ENCODE results near the gene ATP5ME. TPM values are rescaled to one million over a fixed set of nuclear protein-coding genes. Genes with fewer than 3 reads are reported as not detected.

Gene ATP5ME
- total RNA-seq, 1 donor = 47.7 TPM

DNA sequence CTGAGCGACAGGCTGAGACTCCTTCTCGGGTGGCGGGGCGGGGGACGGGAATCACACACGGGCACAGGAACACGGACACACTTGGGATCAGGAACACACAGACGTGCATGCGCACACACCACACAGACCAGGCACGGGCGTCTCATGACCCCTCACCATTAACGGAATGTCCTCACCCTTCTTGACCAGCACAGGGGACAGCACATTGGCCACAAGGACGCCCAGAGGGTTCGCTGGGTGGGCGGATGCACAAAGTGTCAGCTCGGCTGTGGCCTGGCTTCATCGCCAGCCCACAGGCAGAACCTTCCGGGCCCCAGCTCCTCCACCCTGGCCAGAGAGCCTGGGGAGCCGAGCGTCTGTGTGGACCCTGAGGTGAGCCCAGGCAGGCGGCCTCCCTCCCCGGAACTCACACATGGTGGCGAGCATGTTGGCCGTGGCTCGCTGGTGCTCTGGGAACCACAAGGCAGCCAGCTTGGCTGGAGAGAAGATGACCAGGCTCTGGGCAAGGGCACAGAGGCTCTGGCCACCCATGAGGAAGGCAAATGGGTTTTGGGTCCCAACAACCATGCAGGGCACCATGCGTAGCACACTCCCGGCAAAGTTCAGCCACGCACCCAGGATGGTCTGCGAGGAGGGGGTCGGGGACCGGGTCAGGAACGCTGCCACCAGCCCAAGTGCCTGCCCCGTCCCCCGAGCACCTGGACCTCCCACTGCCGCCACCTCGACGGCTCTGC lies 11.8 kb upstream of the ATP5ME start:
- no peak for DNase-seq (ENCODE audit: low read depth in 2 of 3, low spot score in 2 of 3)

- DNase-seq (ENCODE audit: low read depth in 2 of 3, low spot score in 2 of 3) = no peak
These were observed 10.7 kb upstream of the ATP5ME start for GRCh38 chr4:684623-685327.

DNA sequence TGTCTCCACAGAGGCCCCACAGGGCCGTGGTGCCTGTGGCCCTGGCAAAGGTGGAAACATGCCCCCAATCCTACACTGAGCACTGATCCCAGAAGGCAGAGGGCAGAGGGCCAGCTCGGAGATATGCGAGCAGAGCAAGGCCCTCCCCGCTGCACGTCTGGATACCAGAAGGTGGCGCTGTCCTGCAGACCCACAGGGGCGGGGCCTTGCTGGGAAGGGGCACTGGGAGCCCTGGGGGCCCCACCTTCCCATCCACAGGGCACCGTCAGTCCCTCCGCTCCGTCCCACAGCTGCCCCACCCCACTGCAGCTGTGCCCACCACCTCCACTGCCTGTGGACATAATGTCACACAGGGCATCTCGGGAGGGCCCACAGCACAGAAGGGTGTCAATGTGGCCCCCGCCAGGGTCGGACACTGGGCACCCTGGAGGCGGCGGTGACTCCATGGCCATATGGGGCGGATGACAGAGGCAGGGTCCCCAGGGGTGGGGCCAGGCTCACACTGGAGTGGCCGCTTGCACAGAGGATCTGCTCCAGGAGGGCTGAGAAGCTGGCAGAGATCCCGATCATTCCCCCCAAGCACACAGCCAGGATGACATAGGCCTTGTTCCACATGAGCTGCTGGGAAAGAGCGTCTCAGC lies 10.0 kb upstream of the ATP5ME start:
- peak in 1 of 3 donors; percentile 69 for DNase-seq (ENCODE audit: low read depth in 2 of 3, low spot score in 2 of 3)

GRCh38 chr4:683247-683897 lies 9.3 kb upstream of the ATP5ME start:
- peak in 1 of 3 donors; percentile 46 for DNase-seq (ENCODE audit: low read depth in 2 of 3, low spot score in 2 of 3)

DNA sequence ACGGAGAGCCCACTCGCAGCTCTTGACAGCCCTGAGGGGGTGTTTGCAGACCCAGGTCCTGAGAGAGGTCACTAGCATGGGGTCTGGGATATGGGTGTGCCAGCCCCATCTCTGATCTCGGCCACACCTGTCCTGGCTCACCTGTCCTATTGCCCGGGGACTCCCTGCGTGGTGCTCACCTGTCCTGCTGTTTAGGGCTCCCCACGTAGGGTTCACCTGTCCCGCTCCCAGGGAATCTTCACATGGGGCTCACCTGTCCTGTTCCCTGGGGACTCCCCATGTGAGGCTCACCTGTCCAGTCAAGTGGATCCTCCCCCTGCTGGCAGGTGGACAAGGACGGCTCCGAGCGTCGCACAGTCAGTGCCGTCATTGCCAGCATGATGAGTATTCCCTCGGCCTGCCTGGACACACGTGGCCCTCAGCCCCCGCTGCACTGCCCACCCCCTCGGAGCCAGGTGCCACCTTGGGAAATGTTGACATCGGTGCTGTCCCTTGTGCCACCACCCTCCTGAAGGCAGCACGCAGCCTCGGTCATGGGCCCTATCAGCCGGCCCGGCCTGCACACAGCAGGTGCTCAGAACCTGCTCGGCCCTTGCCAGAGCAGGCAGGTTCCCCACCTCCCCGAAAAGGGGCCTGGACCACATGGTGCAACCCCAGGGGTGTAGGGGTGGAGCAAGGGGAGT lies 8.6 kb upstream of the ATP5ME start:
- no peak for DNase-seq (ENCODE audit: low read depth in 2 of 3, low spot score in 2 of 3)

GRCh38 chr4:681736-682451 lies 7.8 kb upstream of the ATP5ME start:
- no peak for DNase-seq (ENCODE audit: low read depth in 2 of 3, low spot score in 2 of 3)

GRCh38 chr4:680928-681645 lies 7.0 kb upstream of the ATP5ME start:
- peak in 2 of 3 donors; percentile 70 to 76 for DNase-seq (ENCODE audit: low read depth in 2 of 3, low spot score in 2 of 3)

DNA sequence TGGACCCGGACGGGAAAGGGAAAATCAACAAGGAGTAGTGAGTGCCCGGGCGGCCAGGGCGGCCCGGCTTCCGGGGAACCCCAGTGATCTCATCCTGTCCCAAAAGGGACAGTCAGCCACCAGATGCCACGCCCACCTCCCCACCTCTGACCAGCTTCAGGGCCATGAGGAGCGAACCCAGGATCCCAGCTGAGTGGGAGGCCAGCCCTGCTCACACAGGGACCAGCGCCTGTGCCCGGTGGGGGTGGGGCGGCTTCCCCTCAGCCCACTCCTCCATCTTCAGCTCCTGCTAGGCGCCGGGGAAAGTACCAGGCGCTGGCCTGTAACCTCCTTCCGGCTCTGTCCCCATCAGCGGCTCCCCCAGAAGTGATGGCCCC lies 6.5 kb upstream of the ATP5ME start:
- no peak for DNase-seq (ENCODE audit: low read depth in 2 of 3, low spot score in 2 of 3)

DNA sequence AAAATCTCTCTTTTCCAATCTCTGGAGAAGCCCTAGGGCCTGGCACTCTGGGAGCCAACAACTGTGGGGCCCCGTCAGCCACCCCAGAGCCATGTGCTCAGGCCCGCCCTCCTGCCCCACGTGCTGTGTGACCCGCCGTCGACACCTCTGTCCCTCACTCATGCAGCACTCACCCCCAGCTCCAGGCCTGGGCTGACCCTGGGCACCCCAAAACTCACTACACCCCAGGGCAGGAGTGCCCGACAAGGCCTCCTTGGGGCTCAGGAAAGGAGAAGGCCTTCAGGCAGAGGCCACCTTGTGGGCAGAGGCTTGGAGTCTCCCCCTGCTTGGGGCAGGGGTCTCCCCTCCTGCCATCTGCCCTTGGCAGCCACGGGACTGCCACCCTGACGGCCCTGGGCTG lies 6.0 kb upstream of the ATP5ME start:
- no peak for DNase-seq (ENCODE audit: low read depth in 2 of 3, low spot score in 2 of 3)

DNA sequence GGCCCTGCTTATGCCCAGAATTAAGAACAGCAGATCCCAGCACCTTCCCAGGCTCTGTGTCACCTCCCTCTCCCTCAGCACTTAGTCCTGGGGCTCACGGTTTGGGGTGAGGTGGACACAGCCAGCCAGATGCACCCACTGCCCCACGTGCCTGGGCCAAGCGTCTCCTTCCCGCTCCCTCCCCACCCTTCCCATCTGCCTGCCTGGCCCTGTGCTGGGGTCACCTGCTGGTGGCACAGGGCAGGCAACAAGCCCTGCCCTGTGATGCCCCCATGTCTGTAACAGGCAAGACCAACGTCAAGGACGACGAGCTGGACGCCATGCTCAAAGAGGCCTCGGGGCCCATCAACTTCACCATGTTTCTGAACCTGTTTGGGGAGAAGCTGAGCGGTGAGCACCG lies 5.6 kb upstream of the ATP5ME start:
- DNase-seq (ENCODE audit: low read depth in 2 of 3, low spot score in 2 of 3) = no peak

DNA sequence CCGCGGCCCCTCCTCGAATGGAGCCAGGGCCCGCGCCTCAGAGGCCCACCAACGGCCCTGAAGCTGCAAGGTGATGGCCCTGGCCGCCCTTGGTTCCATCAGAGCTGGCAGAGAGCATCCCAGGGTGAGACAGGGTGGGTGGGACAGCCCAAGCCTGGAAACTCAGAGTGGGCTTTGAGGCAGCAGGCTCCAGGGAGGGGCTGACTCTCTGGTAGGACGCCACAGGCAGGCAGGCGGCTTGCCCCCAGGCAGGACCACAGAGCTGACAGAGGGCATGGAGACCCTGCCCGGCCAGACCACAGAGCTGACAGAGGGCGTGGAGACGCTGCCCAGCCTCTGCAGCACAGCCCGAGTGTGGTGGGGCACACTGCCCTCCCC lies 5.0 kb upstream of the ATP5ME start:
- no peak for DNase-seq (ENCODE audit: low read depth in 2 of 3, low spot score in 2 of 3)

DNA sequence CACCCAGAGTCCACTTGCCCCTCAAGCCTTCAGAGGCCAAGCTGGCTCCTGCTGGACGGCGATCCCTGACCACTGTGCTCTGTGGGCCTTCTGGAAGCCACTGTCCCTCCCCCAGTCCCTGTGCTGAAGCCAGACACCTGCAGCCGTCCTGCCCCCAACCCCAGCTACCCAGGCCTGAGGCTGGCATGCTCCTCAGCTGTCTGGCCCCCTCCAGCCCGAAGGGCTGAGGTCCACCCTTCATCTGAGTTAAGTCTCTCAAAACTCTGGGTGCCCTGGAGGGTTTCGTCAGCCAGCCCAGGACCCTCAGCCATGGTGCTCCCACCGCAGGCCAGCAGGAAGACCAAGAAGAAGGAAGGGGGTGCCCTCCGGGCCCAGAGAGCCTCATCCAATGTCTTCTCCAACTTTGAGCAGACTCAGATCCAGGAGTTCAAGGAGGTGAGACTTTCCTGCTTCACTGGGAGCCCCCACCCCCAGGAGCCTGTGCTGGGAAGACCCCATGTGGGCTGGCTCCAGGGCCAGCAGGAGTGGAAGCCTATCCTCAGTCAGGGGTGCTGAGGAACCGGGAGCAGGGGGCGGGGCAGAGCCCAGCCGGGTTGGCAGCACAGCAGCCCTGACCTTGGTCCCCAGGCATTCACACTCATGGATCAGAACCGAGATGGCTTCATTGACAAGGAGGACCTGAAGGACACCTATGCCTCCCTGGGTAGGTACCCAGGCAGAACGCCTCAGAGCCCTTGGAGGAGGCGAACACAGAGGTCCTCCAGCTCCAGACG lies 4.4 kb upstream of the ATP5ME start:
- no peak for DNase-seq (ENCODE audit: low read depth in 2 of 3, low spot score in 2 of 3)

DNA sequence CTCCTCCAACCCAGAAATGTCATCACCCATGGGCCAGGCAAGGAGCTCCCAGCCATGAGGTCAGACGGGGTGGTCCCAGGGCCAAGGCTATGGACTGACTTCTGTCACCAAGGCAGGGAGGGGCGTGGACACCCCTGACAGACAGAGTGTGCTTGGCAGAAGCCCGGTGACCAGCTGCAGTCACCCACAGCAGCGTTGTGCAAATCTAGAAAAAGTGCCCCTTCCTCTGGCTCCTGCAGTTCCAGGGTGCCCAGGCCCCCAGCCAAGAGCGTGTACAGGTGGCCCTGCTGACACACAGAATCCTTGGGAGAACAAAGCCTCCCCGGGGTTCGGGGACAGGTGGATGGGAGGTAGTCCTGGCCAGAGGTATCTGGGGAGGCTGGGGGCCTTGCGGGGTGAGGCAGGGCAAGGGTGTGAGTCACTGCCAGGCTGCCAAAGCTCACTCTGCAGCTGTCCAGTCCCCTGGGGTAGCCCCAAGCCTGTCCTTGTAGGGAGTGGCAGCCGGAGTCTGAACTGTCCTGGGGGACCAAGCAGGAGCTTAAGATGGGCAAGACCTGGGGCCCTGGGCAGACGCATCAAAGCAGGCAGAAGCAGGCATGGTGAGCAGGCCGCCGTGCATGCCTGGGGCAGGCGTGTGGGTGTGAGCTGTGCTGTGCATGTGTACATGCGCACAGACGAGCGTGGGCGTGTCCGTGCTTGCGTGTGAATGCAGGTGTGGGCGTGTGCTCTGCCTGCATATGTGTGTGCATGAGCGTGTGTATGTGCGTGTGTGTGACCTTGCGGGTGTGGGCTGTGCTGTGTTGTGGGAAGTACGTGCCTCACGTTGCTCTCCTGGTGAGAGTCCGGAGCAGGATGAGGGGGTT lies 3.6 kb upstream of the ATP5ME start:
- no peak for DNase-seq (ENCODE audit: low read depth in 2 of 3, low spot score in 2 of 3)

DNA sequence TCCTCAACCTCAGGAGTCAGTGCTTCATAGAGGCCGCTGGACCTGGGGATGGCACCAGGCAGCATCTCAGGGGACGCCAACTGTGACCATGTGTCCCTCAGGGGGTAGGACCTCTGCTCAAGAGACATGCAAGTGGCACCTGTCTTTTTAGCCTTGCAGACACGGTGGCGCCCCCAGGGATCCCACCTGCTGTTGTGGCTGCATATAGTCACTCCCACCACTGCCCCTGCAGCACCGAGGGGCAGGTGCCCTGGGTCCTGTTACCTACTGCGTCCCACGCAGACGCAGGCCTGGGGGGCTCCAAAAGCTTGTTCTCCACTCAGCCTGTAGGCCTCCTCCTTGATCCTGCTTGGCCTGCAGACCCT lies 2.8 kb upstream of the ATP5ME start:
- DNase-seq (ENCODE audit: low read depth in 2 of 3, low spot score in 2 of 3) = no peak

DNA sequence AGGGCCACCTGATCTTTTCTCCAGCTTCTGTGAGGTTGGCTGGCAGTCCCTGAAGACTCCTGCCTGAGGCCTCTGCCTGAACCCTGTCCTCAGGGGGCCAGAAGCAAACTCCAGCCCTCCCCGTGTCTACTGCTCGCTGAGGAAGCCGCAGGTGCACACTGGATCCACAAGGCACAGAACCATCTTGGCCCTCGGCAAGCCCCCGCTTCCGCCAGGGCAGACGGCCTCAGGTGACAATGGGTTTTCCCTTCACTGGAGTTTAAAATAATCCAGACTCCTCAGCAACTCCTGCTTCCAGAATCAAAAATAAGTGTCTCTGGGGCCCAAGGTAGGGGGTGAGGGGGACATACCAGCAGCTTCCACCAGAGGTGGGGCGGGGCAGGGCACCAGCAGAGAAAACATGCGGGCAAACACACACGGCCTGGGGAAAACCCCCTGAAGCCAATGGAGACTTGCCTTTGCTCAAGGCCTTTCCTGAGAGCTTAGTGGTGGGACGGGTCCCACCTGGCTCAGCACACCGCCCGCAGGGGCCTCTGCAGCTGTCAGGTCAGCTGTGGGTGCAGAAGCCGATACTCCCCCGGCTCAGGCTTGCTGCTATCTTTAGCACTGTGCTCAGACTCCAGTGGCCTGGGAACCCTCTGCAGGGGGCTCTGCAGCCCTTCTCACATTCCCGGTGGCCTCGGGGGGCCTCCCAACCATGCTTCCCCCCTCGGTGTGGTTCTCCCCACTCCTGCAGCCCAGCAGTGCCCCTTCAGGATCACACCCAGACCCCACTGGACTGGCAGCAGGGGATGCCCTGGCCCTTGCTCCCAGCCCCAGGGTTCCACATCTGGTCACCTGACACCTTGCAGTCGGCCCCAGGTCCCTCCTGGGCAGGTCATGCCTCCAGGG lies 2.1 kb upstream of the ATP5ME start:
- DNase-seq (ENCODE audit: low read depth in 2 of 3, low spot score in 2 of 3) = no peak

- peak in 1 of 3 donors; percentile 42 for DNase-seq (ENCODE audit: low read depth in 2 of 3, low spot score in 2 of 3)
These were observed 1.2 kb upstream of the ATP5ME start for GRCh38 chr4:675036-675882.
